ENCODE results near the gene TMEFF2.

Gene TMEFF2

DNA sequence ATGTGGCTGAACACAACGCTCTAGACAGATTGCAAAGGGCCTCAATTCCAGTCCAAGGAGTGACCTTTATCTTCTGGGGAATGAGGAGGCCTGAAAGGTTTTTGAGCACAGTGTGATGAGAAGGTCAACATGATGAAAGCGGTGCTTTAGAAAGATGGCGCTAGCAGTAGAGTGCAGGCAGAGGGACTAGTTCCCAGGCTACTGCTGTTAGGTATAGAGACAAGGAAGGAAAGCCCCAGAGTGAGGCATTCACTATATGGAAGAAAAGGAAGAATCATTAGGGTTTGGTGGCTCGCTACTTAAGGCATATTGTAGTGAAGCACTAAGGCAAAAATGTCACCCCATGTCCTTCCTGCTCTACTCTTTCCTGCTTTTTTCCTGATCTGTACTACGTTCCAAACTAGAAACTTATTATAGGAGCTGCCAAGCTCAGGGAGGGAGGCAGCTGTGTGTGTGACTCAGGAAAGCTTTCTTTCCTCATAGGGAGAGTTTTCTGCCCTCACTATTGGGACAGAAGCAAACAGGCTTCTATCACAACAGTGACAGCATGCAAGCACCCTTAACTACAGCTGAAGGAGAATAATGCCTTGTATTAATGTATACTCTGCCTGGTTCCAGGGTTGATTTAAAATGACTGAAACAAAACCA, 187.0 kb downstream of the TMEFF2 start:
- no peak for DNase-seq

DNA sequence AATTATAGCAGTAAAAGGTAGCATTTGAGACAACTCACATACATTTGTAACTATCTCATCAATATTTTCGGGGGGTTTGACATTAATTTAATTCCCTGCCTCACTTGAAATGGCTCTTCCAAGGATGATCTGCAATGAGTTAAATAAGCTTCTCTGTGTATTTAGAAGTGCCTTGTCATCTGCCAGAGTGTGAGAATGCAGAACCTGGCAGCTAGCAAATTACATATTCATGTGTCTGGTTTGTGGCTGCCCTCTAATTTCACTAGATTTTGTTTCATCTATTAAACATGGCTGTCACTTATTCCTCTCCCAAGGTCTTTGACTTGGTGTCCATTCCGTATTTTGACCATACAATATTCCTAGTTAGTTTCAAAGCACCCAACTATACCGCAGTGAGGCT, 189.5 kb downstream of the TMEFF2 start:
- DNase-seq: no peak

DNA sequence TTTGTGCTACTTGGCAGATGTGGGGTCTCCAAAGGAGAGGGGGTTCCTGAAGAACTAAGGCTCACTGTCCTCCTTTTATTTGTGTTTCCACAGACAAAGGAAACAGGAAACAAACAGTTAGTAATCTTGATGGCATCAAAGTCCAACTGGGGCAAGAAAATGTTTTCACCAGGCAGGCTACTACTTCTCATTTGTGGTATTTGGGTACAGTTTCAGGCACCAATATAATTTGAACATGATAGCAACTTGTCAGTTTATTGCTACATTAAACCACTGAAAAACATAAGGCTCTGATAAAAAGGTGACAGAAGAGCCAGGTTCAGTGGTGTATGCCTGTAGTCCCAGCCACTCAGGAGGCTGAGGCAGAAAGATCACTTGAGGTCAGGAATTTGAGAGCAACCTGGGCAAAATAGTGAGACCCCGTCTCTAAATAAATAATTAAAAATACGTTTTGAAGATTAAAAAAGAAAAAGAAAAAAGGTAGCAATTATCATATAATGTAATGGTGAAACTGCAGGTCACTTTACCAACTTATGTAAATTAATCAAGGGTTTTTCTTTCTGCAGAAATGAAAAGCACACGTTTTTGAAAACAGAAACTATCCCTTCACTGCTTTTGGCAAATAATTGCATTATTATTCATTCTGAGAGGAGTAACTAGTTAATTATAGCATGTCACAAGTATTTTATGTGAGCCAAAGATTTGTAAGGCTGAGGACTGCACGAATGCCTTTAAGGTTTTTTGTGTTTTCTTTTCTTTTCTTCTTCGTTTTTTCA, 190.4 kb downstream of the TMEFF2 start:
- no peak for DNase-seq

DNA sequence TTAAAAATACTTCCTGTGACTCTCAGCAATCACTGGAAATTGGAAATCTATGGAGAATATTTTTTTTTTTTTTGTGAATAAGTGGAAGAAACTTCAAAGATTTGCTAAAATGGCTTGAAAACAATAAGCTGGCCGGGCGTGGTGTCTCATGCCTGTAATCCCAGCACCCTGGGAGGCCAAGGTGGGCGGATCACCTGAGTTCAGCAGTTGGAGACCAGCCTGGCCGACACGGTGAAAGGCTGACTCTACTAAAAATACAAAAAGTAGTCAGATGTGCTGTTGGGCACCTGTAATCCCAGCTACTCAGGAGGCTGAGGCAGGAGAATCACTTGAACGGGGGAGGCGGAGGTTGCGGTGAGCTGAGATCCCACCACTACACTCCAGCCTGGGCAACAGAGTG, 192.3 kb downstream of the TMEFF2 start:
- DNase-seq: no peak

- DNase-seq: no peak
Measured at GRCh38 chr2:192000196-192000980, 194.3 kb downstream of the TMEFF2 start.

GRCh38 chr2:191999101-191999841, 195.5 kb downstream of the TMEFF2 start:
- DNase-seq: no peak

GRCh38 chr2:191995285-191995684, 199.4 kb downstream of the TMEFF2 start:
- no peak for DNase-seq

DNA sequence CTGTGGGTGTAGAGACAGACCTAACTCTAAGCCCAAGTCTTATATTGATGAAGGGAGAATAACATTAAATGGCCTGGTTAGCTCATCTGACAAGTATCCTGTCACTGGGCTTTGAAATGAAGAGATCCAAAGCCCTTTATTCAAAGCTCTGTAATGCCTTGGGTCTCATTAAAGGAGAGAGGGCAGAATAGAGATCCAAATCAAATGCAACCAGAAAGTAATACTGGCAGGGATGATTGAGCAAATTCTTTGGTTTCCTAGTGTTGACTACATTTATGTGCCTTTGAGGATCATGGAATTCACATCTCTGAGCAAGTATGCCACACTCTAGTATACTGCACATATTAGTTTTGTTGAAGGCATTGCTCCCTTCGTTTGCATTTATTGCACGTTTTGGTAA, 200.0 kb downstream of the TMEFF2 start:
- no peak for DNase-seq

DNA sequence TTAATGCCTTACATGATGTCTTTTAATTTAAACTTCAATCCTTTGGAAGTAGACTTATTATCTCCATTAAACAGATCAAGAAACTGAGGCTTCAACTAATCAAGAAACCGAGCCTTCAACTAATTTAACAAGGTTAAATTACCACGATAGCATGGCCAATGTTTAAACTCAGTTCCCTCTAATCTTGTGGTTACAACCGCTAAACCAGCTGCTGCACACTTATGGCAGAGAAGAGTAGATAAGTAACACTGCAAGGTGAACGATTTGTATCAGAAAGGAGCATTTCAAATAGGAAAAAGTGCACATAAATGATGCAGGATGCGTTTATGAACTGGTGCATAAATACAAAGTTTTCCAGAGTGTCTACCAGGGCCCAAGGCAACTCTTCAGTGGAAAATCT, 203.3 kb downstream of the TMEFF2 start:
- DNase-seq: no peak

DNA sequence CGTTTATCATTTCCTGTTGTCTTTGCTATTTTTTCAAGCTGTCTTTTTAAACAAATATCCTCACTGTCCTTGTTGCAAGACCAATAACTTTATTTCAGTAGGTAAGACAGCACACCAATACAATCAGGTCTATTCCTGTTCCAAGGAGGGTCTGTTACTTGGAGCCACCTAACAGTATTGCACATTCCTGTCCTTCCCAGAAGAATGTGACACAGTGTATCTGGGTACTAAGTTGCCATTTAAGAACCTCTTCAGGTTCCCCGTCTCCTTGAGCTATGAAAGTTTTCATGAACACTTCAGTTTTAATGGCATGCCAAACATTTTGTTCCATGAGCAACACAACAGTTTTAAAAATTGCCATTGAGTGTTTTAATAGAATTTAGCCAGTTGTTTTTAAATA, 209.0 kb downstream of the TMEFF2 start:
- DNase-seq: no peak

- DNase-seq: no peak
Measured at GRCh38 chr2:191983591-191983990, 211.1 kb downstream of the TMEFF2 start.

DNA sequence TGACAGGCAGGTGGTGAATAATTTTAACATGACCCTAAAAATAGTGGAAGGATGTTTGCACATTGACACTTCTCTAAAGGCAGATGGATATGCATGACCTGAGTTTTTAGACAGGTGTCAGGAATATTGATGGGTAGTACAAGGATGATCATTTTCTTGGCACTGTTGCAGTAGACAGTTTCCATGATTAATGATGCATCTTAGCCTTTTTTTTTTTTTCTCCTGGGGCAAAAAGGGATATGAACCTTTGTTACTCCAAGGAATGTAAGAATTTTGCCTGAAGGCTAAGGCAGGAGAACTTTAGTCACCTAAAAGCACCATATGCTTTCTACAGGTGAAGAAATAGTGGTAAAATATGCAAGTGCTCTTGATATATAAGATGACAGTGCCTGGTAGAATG, 211.5 kb downstream of the TMEFF2 start:
- no peak for DNase-seq

GRCh38 chr2:191981706-191982105, 213.0 kb downstream of the TMEFF2 start:
- no peak for DNase-seq

DNA sequence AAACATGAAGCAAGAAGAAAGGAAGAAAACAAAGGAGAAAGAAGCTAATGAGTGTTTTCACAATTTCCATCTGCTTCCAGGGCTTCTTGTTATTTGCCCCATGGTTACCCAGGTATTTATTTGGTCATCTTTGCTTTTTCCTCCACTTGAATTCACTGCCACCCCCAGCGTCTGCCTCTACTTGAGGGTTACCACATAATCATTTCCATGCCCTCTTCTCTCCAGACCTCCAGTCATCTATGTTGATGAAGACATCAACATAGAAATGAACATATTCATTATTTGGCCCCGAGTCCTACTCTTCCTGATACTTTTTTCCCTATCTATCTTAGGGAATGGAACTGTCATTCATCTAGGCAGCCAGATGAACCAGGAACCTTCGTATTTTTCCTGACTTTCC, 214.2 kb downstream of the TMEFF2 start:
- DNase-seq: no peak

DNA sequence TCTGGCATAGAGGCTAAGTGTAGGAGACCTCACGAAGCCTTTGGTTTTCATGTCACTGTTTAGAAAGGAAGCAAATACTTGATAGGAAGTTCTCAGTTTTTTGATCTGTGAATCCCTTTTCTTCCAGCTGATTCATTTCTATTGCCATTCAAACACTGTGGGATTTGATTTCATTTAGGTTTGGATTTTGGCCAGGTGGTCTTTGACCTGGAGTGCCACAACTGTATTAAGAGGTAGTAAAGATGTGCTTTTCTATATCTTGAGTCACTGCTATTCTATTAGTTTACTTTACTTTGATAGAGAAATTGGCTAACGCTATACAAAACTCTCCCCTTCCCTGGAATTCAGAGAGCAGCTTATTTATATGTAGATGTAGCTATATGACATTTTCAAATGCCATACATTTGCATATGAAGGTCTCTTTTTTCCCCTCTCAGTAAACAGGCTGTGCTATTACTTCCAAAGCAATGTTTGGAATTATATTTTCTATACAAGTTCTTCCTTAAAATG, 215.5 kb downstream of the TMEFF2 start:
- DNase-seq: no peak

DNA sequence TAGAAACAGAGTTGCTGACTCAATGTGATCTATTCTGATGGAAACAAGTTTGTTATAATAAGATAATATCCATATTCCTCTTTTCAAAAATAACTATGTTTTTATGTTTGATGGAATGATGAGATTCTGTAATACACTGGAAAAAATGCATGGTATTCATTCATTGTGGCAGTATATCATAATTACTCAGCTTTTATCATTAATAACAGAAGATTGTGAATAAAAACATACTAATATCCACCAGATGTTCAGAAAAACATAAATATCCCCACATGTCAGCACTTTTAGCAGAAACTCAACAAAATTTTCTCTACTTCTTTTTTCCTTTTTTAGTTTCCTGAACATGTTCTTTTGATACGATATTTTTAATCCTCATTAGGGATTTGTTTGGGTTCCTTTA, 217.0 kb downstream of the TMEFF2 start:
- DNase-seq: no peak

GRCh38 chr2:191976436-191976835, 218.3 kb downstream of the TMEFF2 start:
- DNase-seq: no peak

GRCh38 chr2:191974676-191975075, 220.1 kb downstream of the TMEFF2 start:
- DNase-seq: no peak

DNA sequence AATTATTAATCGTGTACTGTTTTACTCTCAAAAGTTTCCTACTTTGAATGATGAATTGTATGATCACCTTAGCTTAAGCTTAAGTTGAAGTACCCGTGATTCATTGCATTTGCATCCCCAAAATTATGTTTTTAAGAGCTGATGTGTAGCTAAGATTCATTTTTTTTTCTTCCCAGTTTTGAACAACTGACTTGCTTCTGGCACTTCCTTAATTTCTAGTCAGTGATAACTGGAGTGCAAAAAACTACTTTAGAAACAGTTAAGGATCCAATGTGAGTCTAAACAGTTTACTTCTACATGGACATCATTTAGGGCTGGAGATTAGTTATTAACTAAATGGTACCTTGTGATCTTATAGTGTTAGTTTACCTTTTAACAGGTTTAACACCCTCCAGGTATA, 223.9 kb downstream of the TMEFF2 start:
- DNase-seq: no peak

DNA sequence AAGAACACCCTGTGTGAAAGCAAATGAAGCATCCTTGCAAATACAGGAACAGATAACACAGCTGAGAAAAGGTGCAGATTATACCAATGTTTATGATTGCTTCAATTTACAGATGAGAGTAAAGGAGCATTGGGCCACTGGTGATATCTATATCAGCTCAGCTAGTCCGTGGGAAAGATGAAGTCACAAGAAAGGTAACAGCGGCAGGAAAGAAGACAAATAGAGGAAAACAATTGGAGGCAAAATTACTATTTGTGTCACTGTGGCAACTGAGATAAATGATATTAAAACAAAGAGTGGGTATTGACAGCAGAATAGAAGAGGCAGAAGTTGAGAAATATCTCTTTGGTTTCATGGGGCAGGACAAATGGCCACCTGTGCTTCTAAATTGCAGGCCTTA, 226.6 kb downstream of the TMEFF2 start:
- no peak for DNase-seq

GRCh38 chr2:191965733-191966132, 229.0 kb downstream of the TMEFF2 start:
- DNase-seq: no peak

DNA sequence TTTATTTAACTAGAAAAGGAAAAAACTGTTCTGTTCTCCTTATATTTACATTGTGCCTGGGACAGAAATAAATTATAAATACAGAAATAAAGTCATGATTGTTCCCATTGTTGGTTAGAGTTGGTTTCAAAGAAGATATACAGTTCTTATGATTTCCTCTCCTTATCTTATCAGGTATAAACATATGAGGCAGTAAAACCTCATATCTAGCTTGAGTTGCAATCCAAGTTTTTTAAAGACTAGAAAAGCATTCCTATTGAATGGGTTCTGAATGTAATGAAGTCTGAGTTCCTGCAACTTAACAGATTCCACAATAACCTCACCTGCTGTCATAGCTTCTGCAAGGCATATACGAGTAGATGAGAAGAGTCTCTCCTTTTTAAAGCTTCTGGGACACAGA, 233.2 kb downstream of the TMEFF2 start:
- no peak for DNase-seq

DNA sequence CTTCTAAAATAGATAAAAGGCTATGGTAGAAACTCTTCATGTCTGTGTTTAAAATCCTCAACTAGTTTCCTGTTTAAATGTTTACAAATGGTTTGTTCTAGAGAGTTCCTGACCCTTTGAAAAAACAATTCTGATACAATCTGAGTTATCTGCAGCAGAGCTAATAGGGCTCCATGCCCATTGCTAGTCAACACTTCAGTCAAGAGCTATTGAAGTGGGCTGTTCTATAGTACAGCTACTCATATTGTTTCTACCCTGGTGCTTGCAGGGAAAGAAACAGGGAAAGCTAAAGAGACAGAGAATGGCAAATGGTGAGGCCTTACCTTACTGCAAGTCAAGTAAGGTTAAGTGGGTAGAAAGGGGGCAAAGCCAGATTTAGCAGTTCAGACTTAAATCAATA, 235.5 kb downstream of the TMEFF2 start:
- no peak for DNase-seq
